Stimulated activated CD8-positive, alpha-beta memory T cell treated with anti-CD3 and anti-CD28 coated beads, Interleukin-7, amount 100 ng/mL, for 24 hours (primary cell): Measurements from ENCODE around the gene FLNB.

Source experiments
- DNase-seq: peaks from one replicate; pipeline ENCODE4 v3.0.0-alpha.2; 2020; ENCODE audit warnings: low read depth

FLNB gene

DNA sequence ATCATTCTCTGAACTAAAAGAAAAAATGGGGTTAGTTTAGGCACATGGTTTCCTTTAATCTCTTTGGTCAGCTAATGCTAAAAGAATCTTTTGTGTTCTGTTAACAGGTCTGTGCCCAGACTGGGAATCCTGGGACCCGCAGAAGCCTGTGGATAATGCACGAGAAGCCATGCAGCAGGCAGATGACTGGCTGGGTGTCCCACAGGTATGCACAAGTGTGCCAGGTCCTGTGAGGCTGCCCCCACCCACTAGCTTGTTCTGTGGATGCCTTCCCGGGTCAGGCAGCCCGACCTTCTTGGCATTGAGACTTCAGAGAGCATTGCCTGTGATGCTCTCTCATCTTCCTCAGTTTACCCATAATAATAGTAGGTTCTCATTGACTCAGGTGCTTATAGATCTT, 70.4 kb downstream of the FLNB start:
- DNase-seq, result no peak

DNA sequence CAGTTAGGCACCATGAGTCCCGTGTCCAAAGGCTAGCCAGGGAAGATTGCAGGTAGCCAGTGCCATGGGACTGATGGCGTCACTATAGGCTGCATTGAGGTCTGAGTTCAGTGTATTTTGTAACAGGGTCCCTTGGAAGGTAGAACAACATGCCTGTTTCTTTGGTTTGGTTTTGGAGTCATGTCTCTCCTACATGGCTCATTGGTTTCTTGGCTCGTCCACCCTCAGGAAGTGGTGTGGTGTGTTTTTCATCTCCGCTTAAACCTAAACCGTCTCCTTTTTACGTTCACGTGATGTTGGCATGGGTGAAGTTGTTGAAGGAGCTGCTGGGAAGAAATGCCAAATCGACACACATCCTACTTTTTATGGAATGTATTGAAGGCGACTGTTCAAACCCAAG, 71.6 kb downstream of the FLNB start:
- no peak for DNase-seq

DNA sequence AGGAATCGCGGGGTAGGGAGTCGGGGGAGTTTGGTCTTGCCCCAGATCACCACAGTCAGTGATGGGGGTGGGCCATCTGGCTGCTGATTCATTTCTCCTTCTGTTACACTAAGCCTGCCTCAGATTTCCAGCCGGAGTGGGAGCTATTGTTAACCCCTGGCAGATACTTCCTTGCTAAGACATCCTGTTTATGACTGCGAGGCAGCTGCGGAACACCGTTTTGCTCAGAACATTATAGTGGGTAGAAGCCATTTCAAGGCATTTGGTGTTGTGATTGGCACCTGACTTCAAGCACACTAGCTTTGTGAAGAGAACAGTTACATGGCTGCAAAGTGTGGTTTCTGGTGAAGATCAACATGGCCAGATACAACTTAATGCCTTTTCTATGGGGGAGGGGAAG, 73.8 kb downstream of the FLNB start:
- DNase-seq, result no peak

DNA sequence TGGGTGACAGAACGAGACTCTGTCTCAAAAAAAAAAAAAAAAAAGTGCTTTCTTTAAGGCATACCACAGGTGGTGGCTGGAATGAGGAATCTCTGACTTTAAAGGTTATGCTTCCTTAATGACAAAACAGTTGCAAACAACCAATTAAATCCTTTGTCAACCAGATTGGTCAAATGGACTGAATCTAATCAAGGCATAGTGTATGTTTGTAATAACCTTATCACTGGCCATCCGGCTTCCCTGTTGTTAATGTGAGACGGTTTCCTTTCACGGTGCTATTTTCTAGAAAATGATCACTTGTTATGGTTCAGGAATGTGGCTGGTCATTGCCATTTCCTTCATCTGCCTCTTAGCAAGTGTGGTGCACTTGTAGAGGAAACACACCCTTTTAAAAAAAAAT, 75.9 kb downstream of the FLNB start:
- no peak for DNase-seq

DNA sequence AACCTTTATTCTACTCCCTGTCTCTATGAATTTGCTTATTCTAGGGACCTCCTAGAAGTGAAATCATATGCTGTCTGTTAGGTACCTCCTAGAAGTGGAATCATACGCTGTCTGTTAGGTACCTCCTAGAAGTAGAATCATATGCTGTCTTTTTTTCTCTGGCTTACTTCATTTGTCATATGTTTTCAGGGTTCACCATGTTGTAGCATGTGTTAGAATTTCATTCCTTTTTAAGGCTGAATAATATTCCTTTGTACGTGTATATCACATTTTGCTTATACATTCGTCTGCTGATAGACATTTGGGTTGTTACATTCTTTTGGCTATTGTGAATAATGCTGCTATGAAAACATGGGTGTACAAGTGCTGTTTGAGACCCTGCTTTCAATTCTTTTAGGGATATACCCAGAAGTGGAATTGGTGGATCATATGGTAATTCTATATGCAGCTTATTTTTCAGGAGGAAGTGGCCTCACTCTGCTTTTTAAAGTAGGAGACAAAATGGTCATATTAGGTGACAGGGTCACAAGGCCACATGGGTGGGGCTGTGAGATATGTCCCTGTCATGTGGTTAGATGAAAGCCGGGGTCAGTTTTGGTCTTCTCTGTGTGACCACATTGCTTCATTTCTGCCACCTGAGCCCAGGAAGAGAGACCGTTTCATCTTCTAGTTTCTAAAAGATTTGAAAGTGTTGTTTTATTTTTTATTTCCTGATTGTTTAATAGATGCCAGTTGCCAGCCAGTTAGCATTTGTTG, 76.7 kb downstream of the FLNB start:
- no peak for DNase-seq

DNA sequence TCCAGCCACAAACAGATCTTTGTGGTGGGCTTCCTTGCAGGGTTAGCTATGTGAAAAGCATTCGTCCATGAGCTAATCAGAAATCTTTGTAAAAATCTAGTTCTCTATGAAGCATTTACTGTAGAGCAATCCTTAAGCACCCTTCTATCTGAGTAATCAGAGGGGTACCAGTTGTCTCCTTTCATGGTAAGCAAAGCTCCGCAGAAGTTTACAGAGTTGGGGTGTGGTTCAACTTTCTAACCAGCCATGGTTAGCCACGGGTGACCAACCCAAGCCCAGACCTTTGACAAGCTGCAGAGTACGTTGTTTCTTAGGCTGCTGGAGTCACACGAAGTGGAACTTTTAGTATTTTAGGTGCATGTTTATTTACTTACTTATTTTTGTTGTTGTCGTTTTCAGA, 77.4 kb downstream of the FLNB start:
- DNase-seq, result no peak

DNA sequence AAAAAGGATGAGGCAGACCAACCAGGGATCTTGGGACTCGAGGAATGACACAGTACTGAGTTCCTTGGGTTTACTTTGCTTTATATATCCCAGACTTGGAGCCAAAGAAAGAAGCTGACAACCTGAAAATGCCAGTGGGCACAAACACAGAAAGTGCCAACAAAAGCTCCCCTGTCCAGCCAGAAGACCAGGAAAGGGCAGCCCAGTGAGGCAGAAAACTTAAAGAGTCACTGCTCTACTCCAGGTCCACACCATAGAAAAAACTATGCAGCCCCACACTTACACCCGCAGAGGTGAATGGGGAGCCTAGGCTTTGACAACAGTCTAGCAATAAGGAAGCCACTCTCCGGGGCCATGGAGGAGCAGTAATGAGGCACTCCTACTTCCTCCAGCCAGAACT, 80.3 kb downstream of the FLNB start:
- DNase-seq, result no peak

DNA sequence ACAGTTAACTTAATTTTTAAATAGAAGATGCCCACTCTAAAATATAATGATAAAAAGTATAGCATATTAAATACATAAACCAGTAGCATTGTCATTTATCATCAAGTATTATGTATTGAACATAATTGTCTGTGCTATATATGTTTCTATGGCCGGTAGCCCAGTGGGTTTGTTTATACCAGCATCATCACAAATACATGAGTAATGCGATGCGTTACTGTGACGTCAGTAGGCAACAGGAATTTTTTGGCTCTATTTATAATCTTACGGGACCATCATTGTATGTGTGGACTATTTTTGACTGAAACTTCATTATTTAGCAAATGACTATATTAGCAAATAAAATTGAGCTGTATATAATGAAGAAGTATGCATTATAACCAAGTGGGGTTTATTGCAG, 82.1 kb downstream of the FLNB start:
- no peak for DNase-seq

DNA sequence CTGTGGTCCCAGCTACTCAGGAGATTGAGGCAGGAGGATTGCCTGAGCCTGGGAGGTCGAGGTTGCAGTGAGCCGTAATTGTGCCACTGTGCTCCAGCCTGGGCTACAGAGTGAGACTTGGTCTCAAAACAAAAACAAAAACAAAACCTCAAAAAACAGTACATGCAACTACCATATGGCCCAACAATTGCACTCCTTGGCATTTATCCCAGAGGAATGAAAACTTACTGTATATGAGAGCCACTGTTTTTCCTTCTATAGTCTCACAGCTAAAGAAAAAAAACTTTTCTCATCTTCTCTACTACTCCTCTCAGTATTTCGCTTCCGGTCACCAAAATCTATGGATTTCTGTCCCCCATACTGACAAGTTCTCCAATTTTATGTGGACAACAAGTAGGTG, 84.3 kb downstream of the FLNB start:
- DNase-seq, result no peak

DNA sequence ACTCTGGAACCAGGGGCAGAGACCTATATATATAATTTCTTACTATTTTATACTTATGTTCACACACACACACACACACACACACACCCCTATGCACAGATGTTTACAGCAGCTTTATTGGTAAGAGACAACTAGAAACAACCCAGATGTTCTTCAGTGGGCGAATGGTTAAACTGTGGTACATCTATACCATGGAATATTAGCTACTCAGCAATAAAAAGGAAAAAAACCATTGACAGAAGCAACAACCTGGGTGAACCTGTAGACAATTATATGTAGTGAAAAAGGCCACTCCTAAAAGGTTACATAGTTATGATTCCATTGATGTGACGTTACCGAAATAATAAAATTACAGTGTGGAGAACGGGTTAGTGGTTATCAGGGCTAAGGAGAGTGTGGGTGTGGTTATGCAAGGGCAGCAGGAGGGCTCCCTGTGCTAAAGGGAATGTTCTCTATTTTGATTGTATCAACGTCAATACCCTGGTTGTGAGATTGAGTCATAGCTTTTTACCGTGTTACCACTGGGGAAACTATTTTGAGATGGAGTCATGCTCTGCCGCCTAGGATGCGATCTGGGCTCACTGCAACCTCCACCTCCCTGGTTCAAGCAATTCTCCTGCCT, 85.5 kb downstream of the FLNB start:
- no peak for DNase-seq

DNA sequence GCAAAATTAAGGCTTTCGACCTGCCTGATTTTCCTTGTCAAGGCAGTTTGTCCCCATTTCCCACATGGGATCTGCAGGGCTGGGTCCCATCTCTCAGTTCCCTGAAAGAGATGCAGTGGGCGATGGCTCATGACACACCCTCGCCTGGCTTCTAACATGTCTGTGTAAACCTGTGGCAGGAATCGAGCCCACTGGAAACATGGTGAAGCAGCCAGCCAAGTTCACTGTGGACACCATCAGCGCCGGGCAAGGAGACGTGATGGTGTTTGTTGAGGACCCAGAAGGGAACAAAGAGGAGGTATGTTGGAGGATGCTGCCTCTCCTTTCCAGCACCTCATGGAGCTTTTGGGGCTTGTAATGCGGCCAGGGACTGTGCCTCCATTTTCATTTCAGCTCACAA, 86.4 kb downstream of the FLNB start:
- no peak for DNase-seq

DNA sequence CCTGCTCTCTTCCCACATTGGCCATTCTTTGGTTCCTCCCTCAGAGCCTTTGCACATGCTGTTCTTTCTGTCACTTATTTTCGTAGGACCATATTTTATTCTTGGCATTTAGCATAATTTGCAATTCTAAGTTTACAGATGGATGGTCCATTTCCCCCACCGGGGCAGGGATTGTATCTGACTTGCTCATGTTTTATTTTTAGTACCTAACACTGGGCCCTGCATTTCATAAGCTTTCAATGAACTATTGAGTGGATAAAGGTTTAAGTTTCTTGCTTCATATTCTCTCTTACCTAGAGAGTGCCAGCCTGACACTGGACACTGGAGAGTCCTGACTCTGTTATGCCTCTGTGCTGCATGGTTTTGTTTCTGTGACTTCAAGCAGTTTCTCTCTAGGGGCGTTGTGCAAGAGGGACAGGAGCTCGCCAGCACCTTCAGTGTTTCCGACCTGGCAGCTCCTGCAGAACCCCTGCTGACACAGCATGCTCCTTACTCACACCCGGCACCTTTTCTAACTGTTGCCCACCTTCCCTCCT, 87.4 kb downstream of the FLNB start:
- DNase-seq, result no peak

DNA sequence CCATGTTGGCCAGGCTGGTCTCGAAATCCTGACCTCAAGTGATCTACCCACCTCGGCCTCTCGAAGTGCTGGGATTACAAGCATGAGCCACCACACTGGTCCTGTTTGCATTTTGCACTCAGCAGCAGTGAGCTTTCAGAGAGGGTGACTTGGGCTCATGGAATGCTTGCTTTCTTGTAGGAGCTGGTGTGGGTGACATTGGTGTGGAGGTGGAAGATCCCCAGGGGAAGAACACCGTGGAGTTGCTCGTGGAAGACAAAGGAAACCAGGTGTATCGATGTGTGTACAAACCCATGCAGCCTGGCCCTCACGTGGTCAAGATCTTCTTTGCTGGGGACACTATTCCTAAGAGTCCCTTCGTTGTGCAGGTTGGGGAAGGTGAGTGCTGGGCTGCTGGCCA, 90.3 kb downstream of the FLNB start:
- no peak for DNase-seq

DNA sequence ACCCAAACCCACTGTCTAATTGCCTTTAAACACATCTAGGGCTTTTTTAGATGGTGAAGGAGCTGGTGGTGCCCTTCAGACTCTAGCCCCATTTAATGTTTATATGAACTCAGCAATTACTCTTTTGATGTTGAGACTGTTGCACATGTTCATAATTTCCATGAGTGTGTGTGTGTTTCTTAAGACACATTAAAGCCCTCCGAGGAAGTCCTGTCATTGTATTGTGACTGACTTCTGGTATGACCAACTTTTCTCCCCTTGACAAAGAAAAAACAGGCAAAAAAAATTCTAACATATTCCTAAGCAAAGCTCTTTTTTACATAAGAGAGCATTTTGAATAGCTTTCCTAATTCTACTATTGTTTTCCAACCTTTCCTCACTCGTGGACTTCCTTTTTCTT, 91.6 kb downstream of the FLNB start:
- no peak for DNase-seq

DNA sequence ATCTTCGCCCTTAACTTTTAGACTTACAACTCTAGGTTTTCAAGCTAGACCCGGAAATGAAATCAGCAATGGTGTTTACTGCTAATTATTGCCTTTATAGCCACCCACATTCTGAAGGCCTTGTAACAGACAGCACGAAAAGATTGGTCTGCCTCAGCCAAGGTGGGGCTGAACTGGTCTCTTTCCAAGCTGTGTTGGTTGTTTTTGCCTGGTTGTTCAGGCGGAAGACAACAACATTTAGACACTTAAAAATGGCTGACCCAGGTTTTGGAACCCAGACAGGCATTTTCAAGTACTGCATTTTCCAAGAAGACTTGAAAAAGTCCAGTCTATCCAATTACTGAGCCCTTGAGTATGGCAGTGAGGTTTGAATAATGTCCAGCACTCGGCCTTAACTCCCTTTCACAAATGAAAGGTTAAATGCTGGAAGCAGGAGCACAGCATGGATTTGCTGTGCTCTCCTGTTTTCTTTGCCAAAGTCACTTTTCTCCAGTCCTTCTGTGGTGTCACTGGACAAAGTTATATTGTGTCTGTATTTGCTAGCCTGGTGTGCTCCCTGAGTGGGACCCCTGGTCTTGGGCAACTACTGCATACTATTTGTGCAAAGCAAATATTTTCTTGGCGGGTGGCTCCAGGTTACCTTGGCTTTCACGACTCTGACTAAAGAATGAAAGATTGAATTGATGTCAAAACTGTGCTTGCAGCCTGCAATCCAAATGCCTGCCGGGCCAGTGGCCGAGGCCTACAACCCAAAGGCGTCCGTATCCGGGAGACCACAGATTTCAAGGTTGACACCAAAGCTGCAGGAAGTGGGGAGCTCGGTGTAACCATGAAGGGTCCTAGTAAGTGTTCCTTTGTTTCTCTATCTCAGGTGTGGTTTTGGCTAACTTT, 93.5 kb downstream of the FLNB start:
- DNase-seq, result no peak

DNA sequence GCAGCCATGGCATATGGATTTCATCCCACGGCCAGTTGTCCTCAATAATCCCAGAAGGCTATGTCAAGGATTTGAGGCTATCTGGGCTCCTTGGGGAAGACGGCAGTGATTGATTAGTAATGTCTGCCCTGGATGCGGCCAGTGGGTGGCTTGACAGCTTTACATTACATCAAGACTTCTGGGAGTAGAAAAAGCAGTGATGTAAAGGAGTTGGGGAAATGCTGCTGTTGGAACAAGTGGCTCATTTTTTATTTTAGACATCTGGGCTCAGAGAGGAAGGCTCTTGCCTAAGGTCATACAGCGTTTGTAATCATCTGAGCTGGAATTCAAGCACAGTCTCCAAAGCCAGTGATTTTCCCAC, 94.1 kb downstream of the FLNB start:
- no peak for DNase-seq

DNA sequence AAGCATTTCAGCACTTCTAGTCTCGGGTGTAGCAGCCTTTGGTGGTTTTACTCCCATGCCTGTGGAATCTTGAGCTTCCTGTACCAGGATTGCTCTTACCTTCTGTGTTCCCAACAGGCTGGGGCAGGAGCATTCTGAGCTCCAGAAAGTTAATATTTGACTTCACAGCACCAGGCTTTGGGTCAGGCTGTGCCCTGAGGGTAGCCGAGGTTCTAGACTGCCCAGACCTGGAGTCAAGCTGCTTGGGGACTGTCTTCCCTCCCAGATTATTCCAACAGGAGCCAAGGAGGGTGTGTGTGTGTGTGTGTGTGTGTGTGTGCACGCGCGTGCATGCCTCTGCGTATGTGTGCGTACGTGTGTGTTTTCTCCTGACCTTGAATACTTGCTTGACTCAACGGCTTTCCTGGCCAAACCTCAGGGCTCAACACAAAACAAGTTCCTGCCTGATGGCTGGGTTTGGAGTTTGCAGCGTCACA, 94.8 kb downstream of the FLNB start:
- DNase-seq, result no peak

DNA sequence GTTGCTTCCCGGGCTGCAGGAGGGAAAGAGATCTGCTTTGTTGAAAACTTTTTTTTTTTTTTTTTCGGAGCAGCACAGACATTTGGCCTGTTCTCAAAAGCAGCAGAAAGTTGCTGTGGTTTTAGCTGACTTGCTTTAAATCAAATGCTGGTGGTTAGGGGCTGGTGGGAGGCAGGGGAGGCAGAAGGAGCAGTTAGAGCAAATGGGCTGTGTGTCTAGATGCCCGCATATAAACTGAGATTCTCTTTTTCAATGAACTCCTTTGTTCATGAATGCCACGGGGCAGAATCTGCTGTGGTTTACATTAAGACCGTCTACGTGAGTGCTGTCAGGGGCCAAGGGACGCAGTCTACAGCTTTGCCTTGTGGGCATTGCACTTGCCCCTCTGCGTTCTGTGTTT, 95.9 kb downstream of the FLNB start:
- DNase-seq, result no peak

DNA sequence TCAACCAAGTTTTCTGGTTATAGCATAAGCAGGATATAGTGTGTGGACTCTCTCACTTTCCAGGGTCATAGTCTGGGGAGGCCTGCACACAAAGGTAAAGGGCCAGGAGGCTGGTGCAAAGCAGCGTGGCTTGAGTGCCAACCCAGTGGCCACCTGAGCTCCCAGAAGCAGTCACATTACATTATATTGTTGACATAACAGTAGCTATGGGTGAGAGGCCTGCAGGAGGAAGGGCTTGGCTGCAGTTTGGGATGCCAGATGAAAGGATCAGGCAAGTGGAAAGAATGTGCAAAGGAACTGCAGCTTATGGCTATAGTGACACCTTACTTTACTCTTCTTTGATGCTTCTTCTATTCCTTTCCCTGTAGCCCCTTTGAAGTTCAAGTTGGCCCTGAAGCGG, 96.5 kb downstream of the FLNB start:
- DNase-seq, result no peak

DNA sequence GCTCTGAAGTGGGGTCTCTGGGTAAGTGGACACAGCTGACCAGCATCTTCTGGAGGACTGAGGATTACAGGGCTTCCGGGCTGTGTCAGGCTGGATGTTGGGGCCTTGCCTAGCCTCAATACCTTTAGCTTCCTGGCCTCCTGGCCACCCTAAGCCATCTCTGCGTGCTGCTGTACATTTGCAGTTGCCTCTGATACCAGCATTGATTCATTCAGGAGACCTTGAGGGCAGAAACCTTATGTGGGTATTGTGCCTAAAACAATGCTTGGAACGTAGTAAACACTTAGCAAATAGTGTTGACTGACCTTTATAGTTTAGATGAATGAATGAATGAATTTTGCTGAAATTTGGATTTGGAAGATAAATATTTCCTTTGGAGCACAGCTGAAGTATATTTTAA, 97.0 kb downstream of the FLNB start:
- DNase-seq, result no peak

DNA sequence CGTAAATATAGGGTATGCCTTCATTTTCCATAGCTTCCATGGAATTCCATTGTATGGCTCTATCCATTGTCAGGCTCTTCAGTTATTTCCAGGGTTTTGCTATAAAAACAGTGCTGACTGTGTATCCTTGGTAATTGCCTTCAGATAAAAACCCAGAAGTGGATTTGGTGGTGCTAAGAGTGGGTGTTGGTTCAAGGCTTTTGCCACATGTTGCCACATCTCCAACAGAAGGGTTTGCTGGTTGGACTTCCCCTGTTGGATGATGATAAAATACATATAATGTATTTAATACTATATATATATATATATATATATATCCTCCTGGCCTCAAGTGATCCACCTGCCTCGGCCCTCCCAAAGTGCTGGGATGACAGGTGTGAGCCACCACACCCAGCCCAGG, 97.8 kb downstream of the FLNB start:
- DNase-seq, result no peak

DNA sequence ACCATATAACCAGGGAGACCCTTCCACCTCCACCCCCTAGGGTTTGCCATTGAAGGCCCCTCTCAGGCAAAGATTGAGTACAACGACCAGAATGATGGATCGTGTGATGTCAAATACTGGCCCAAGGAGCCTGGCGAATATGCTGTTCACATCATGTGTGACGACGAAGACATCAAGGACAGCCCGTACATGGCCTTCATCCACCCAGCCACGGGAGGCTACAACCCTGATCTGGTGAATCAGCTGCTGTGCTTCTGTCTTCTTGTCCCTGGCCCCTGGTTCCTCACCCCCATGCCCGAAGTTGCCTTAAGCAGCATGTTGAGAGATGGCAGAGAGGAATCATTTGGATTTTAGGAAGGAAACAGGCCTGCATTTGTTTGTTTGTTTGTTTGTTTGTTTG, 98.4 kb downstream of the FLNB start:
- DNase-seq, result no peak

DNA sequence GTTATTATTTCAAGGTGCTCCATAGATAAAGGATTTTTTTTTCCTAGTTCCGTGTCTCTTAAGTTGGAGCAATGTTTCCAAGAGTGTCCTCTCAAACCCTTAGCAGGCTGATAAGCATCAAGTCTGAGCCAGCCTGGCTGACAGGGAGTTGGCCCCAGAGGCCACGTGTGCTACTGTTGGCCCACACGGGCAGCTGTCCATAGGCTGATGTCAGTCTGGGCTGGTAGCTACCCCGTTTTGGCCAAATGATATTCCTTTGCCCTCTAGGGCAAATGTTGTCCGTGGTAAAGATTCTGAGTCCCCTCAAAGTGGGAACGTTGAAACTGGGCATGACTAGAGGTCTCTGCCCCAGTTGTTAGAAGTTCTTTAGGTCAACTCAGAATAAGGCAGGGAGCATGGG, 99.4 kb downstream of the FLNB start:
- DNase-seq, result no peak
